Stimulated activated CD4-positive, alpha-beta T cell treated with anti-CD3 and anti-CD28 coated beads, Interleukin-1b, Interleukin-23, amount 100 ng/mL, for 1 hour (primary cell): Measurements from ENCODE around the gene SLC6A15.

Source experiments
- DNase-seq, 2 donors: peaks; one replicate each; pipeline ENCODE4 v3.0.0-alpha.2; 2020; ENCODE audit warnings: low read depth in 2 of 2

Gene SLC6A15

DNA sequence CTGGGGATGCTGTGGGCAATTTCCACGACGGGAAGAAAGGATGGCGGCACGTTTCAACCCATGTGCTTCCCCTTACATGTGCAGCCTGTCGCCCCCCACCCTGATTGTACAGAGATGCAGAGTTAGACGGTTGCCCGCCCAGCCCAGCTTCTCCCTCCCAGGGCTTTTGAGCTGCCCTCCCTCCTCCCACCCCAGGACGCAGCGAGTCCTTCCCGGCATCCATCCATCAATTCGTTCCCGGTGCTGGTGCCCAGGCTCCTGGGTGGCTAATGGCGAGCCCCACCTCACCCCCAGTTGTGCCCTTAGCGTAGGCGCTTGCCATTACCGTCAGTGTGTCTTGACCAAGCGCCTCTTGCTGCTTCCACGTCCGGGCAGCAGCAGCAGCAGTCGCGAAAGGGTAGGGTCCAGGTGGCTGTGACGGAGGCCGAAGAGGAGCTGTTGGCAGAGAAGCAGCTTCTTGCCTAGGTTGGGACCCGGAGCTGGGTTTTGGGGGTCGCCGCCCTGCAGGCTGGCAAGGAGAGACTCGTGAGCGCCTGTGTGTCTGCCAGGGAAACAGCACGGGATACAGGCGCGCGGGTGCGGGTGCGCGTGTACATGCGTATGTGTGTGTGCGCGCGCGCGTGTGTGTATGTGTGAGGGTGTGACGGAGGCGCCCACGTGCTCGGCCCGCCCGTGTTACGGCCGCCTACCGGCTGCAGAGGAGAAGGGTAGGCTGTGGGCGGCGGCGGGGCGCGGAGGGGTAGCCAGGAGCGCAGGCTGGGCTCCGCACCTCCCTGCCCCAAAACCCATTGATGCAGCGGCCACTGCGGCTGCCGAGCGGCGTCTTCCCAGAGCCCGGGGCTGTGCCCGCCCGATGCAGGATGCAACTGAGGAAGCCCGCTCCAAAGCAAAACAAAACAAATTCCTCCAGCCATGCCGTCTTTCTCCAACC is at the start of gene SLC6A15:
SLC6A15 (minus strand) TSS at position 602 of the 931 bp plus-strand sequence. CDS start 20,679 bp downstream, outside the sequence.
- no peak for DNase-seq

- DNase-seq = no peak
Observed at GRCh38 chr12:84960918-84961317, 48.3 kb upstream of the SLC6A15 start.

GRCh38 chr12:84955298-84955697 is 42.7 kb upstream of the SLC6A15 start:
- no peak for DNase-seq

GRCh38 chr12:84954415-84954814 is 41.8 kb upstream of the SLC6A15 start:
- DNase-seq = no peak

DNA sequence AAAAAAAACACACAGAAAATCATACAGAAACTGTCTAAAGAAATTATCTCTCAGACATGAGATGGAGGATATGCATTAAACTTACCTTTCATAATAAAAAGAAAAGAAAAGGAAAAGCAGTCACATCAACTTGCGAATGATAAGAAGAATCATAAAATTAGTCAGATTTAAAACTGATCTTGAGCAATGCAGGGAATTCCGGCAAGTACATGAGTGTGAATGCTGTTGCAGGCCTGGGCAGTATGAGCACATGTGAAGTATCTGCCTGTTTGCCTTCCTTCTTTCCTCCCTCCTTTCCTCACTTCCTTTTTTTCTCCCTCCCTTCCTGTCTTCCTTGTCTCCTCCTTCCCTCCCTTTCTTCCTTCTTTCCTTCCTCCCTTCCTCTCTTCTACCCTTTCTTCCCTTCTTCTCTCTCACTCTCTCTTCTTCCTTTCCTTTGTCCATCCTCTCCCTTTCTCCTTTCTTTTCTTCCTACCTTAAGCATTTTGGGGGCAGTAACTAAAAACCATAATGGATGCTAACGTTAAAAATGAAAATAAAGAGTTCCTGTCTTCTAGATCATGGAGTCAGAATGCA is 38.5 kb upstream of the SLC6A15 start:
- no peak for DNase-seq

DNA sequence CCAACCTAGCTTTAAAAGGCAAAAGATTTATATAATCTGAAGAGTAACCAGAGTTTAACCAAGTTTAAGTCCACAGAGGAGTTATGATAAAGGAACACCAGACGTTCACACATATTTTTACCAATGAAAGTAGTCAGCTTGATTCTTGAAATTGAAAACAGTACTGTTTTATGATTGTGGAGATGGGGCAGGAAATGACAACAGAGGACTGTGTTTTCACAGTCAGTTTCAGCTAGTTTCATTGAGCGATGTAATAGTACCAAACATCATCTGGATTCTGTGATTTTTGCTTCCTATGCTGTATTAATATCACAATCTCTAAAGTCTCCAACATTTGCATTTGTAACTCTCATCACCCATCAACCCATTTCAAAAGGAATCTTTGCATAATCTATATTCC is 34.2 kb upstream of the SLC6A15 start:
- no peak for DNase-seq

DNA sequence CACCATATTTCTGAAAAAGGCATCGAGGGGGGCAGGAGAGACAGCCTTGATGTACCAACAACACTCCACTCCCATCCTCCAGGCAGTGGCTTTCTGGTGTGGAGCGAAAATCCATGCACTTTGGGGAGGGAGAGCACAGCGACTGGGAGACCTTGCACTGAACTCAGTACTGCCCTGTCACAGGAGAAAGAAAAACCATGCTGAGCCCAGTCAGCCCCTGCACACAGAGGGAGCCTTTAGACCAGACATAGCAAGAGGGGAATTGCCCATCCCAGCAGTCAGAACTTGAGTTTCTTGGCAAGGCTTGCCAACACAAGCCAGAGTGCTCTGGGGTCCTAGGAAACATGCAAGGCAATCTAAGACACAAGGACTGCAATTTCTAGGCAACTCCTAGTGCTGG is 24.8 kb upstream of the SLC6A15 start:
- DNase-seq = no peak

DNA sequence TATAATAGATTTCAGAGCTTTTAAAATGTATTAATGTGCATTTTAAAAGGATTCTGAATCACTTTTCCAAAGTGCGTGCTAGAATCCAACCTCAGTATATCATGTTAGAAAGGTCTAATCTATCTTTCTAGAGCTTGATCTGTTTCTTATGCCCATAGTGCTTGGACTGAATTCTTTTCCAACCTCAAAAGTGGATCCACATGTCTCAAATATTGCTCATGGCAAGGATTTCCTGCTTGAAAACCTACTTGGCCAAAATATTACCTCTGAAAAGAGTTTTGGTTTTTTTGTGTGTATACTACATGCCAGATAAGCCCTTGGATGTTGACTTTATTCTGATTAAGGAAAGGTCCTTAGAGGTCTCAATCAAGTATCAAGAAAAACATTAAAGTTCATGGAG is 16.9 kb upstream of the SLC6A15 start:
- DNase-seq = no peak

DNA sequence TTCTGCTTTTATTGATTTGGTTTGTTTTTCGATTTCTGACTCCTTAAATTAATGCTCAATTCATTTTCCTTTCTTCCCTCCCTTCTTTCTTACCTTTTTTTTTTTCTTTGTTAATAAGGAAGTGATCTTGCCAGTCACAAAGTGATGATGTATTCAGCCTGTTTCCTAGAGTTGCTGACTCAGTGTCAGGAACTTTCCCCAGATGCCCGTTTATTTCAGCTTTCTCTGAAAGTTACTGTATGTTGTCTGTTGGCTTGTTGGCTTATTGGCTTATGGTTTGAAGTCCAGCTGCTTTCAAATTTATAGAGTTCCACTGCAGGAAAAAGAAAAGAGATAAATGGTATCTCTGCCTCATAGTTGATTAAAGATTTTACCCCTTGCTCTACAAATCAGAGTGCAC is 12.4 kb upstream of the SLC6A15 start:
- no peak for DNase-seq

DNA sequence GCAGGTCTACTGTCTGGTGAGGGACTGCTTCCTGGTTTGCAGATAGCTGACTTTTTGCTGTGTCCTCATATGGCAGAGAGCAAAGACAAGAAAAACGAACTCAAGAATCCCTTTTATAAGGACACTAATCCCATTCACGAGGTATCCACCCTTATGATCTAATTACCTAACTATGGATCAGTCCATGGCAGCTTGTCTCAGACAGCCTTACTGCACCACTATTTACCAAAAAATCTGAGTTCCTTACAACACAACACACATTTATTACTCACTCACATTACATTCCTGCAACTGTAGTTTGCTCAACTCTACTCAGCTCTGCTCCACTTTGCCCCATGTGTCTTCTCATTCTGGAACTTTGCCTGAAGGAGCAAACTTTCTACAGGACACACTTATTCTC is 10.1 kb upstream of the SLC6A15 start:
- no peak for DNase-seq

- no peak for DNase-seq
Observed at GRCh38 chr12:84920331-84920730, 7.7 kb upstream of the SLC6A15 start.

DNA sequence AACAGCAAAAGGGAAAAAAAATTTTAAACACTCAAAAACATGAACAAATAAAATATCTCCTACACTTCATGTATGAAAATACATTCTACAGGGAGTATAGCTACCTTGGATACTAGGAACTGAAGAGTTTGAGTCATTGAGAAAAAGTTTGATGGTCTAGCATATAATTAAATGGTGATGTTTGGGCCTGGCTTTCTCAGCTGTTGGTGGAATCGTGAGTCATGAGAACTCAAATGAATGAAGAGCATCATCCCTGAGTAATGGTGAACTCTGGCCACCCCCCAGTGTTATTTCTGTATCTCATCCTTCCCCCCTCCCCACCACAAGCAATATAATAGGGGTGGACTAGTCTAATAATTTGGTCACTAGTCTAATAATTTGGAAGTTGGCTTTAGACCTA is 6.7 kb upstream of the SLC6A15 start:
- no peak for DNase-seq

- no peak for DNase-seq
Observed at GRCh38 chr12:84913129-84913515, 523 bp upstream of the SLC6A15 start.

GRCh38 chr12:84911271-84912197 is 1.1 kb downstream of the SLC6A15 start:
- no peak for DNase-seq

- no peak for DNase-seq
Observed at GRCh38 chr12:84910549-84911241, 1.9 kb downstream of the SLC6A15 start.

DNA sequence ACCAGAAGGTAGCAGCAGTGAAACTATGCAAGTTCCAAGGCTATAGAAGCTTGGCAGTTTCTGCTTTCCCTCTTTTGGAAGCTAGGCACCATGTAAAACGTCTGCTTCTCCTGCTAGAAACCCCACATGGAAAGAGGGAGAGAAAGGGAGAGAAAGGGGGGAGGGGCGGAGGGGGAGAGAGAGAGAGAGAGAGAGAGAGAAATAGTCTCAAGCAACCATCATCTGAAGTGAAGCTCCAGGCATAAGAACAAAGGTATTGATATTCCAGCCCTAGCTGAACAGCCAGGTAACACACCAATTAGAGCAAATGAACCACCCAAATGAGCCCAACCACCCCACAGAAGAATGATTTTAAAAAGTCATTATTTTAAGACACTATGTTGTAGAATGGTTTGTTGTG is 8.5 kb downstream of the SLC6A15 start:
- no peak for DNase-seq

DNA sequence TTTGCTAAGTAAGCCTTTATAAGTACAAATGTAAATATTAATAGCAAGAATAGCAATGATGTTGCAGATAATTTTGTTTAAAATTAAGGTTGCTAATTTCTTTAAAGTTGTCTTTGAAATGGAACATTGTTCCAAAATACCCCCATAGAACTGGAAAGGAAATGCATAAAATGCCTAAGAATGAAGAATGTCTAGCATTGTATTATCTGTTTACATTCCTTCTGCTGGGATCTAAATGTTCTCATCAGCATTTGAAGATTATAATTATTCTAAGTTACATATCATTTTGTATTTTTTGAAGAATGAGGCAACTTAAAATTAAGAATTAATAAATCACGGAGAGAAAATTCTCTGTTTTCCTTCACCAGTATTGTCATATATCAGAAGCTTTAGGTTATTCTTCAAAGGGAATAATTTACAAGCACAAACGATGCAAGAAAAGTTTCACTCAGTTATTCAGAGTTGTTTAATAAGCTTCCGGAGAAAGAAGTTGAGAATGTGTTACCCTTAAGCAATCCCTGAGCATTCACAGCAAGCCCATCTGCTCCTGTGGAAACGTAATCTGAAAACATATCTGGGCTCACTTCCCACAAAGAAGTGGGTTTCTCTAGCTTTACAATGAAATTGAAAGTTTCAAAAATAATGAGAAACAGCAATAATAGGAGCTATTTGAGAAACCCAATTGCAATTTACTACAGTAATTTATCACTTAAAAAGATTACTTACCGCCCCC is 21.3 kb downstream of the SLC6A15 start:
- no peak for DNase-seq

DNA sequence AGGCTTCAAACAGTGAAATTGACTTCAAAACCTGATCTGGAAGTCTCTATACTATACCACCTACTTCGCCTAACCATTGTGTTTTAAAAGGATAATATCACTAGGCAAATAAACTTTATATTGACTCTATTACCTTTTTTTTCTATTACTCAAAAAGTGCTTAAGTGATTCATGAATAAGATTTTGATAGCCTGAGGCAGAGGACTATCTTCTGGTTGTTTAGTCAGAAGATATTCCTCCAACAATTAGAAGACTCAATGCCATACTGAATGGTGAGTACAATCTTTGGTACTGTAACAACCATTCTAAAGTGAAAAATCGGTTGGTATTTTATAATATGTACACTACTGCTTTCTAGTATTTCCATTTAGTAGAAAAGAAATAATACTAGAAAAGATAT is 22.8 kb downstream of the SLC6A15 start:
- DNase-seq = no peak

DNA sequence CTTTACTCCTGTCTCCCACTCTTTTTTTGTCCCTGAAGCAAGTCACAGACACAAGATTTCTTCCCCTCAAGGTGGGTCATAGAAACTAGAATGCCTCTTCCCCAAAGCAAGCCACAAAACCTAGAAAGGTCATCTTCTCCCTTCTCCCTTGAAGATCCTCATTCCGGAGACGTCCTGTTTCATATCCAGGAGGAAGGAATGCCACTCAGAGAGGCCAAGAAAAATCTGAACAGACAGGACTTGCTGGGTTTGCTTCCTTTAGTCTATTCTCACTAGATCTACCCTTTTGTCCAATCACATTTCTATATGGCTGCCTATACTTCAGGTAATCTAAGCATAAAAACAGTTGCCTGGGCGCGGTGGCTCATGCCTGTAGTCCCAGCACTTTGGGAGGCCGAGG is 23.7 kb downstream of the SLC6A15 start:
- no peak for DNase-seq

- DNase-seq = no peak
Observed at GRCh38 chr12:84877340-84877739, 35.3 kb downstream of the SLC6A15 start.

DNA sequence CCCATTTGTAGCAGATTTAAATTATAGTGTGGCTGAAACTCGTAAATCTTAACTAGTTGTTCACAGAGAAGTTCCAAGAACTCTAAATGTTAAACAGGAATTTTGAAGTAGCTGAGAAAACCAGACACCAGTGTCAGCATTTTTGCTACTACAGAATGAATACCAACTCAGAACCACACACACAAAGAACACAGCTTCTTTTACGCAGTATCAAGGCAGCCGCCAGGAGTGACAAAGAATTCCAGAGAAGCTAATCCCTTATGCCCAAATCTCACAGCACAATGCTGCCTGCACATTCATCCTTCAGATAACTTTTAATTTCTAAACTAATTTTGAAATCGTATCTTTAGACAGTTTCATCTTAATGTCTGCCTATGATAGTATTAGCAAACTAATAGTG is 37.4 kb downstream of the SLC6A15 start:
- DNase-seq = no peak
